GM12892 (cell line): Measurements from ENCODE around the gene PDE8A.

ENCODE experiments used
- DNase-seq: peaks from one replicate; pipeline ENCODE4 v3.0.0; 2011; ENCODE audit not compliant: insufficient read length
- FAIRE-seq: peaks from 2 replicates; lab custom pipeline; 2011; peaks lifted over from hg19 to GRCh38; lab: Jason Lieb, UNC
- POLR2A ChIP-seq: IDR thresholded peaks from 2 replicates; pipeline ENCODE4 v1.6.1; 2011; ENCODE audit warnings: low read depth, low read length, control low read depth
- POLR2AphosphoS5 ChIP-seq: IDR thresholded peaks from 2 replicates; pipeline ENCODE4 v1.6.1; 2011; ENCODE audit warnings: low read depth, low read length, control low read depth
- TAF1 ChIP-seq: IDR thresholded peaks from 2 replicates; pipeline ENCODE4 v1.6.1; 2011; ENCODE audit warnings: low read depth, mild to moderate bottlenecking, control low read depth, low read length, borderline replicate concordance

PDE8A gene

GRCh38 chr15:85000189-85000864 lies 18.7 kb downstream of the PDE8A start:
- FAIRE-seq, result no peak
- TF ChIP-seq POLR2AphosphoS5, result no peak
- no peak for DNase-seq

- no peak for DNase-seq
- TF ChIP-seq POLR2AphosphoS5 (no peak), POLR2A (no peak), TAF1 (no peak)
- FAIRE-seq, result no peak
Observed at GRCh38 chr15:85000937-85001336, 19.3 kb downstream of the PDE8A start.

- FAIRE-seq (no peak), DNase-seq (no peak)
- no peak for TF ChIP-seq POLR2AphosphoS5
- TF ChIP-seq TAF1, result no peak
- no peak for TF ChIP-seq POLR2A
Observed at GRCh38 chr15:85002517-85002916, 20.9 kb downstream of the PDE8A start.

- TF ChIP-seq TAF1 (no peak), POLR2A (no peak)
- DNase-seq (no peak), FAIRE-seq (peak; percentile 5)
Observed at GRCh38 chr15:85003593-85004312, 22.1 kb downstream of the PDE8A start.

GRCh38 chr15:85004550-85004949 lies 22.9 kb downstream of the PDE8A start:
- no peak for TF ChIP-seq POLR2AphosphoS5
- no peak for TF ChIP-seq POLR2A
- no peak for TF ChIP-seq TAF1
- DNase-seq, result no peak
- FAIRE-seq, result no peak

- DNase-seq (no peak), FAIRE-seq (no peak)
- TF ChIP-seq POLR2AphosphoS5, result no peak
Observed at GRCh38 chr15:85005319-85005718, 23.7 kb downstream of the PDE8A start.

- no peak for DNase-seq
- no peak for TF ChIP-seq TAF1
- TF ChIP-seq POLR2AphosphoS5, result no peak
- no peak for TF ChIP-seq POLR2A
Observed at GRCh38 chr15:85005746-85006145, 24.1 kb downstream of the PDE8A start.

GRCh38 chr15:85006201-85006600 lies 24.5 kb downstream of the PDE8A start:
- DNase-seq (no peak), FAIRE-seq (no peak)
- TF ChIP-seq POLR2AphosphoS5 (no peak), POLR2A (no peak), TAF1 (no peak)

More at GRCh38 chr15:85005746-85006145, 24.1 kb downstream of the PDE8A start:
- FAIRE-seq, result no peak

GRCh38 chr15:85006655-85007054 lies 25.0 kb downstream of the PDE8A start:
- no peak for DNase-seq
- TF ChIP-seq TAF1 (no peak), POLR2A (no peak), POLR2AphosphoS5 (no peak)
- FAIRE-seq, result no peak

- FAIRE-seq (no peak), DNase-seq (no peak)
Observed at GRCh38 chr15:85007137-85007536, 25.5 kb downstream of the PDE8A start.

GRCh38 chr15:85007741-85008397 lies 26.2 kb downstream of the PDE8A start:
- no peak for TF ChIP-seq POLR2AphosphoS5
- no peak for TF ChIP-seq TAF1
- TF ChIP-seq POLR2A, result no peak
- FAIRE-seq (no peak), DNase-seq (no peak)

More at GRCh38 chr15:85007137-85007536, 25.5 kb downstream of the PDE8A start:
- TF ChIP-seq POLR2A (no peak), POLR2AphosphoS5 (no peak), TAF1 (no peak)

GRCh38 chr15:85008474-85009260 lies 27.0 kb downstream of the PDE8A start:
- FAIRE-seq (no peak), DNase-seq (no peak)
- TF ChIP-seq TAF1 (no peak), POLR2A (no peak), POLR2AphosphoS5 (no peak)
